Psoas muscle (tissue), 8 donors: ENCODE results near the gene MRPL42. TPM values are rescaled to one million over a fixed set of nuclear protein-coding genes. Genes with fewer than 3 reads are reported as not detected.

Experiments used
- ATAC-seq, 4 donors: fragments of 200-7000 bp; cut with Tn5 transposase; one replicate each; pipeline ENCODE4 v1.9.1; 2020; ENCODE audit warnings: moderate library complexity in 3 of 4, mild to moderate bottlenecking in 2 of 4
- DNase-seq, 2 donors: peaks; one replicate each; pipeline ENCODE4 v3.0.0-alpha.2; 2020
- H3K27ac ChIP-seq: fragments of 200-600 bp; one replicate; pipeline ENCODE4 v1.8.0; 2022
- H3K27me3 ChIP-seq, 3 donors: fragments of 200-600 bp in 1 of 3; one replicate each; pipeline versions ENCODE4 v1.6.1 to v1.8.0; 2013 to 2022; ENCODE audit warnings: low read length in 2 of 3, mild to moderate bottlenecking in 2 of 3, moderate library complexity in 1 of 3; ENCODE audit not compliant: insufficient read depth in 3 of 3
- H3K36me3 ChIP-seq, 2 donors: fragments of 200-600 bp in 1 of 2; one replicate each; pipeline versions ENCODE4 v1.6.1 to v1.8.0; 2013 to 2022; ENCODE audit warnings: low read depth in 1 of 2, mild to moderate bottlenecking in 1 of 2, moderate library complexity in 1 of 2; ENCODE audit not compliant: insufficient read depth in 1 of 2
- H3K4me1 ChIP-seq: fragments of 200-600 bp; one replicate; pipeline ENCODE4 v1.8.0; 2022
- H3K4me3 ChIP-seq: fragments of 200-600 bp; one replicate; pipeline ENCODE4 v1.8.0; 2022; ENCODE audit warnings: mild to moderate bottlenecking
- H3K9me3 ChIP-seq: fragments of 200-600 bp; one replicate; pipeline ENCODE4 v1.8.0; 2022
- CTCF ChIP-seq: fragments of 200-600 bp; IDR thresholded peaks from one replicate; pipeline ENCODE4 v1.8.0; 2022; ENCODE audit warnings: antibody characterized with exemption
- WGBS, 3 donors: extraction: QIAGEN DNeasy Blood & Tissue Kit; methylation state at CpG; one replicate each; pipeline versions ENCODE4 v1.1.6 to v1.1.7; 2013; 5-methylcytosine and 5-hydroxymethylcytosine counted together
- intact Hi-C, 2 donors: fragments of 100-400 bp; cut with DNase I; formaldehyde crosslinking; loops; one replicate each; pipeline versions ENCODE4 v1.11.0 to v1.14.2; 2022
- polyA plus RNA-seq, 3 donors: library from polyadenylated mRNA; stranded (reverse); fragments of 200-250 nt; gene quantifications; one replicate each; pipeline ENCODE4 v1.2.3, GENCODE V29; 2013
- total RNA-seq, 4 donors: library from RNA; stranded (reverse); fragmentation: NEBNext Ultra II Directional in 2 of 4; extraction: Animal tissue kit (Norgen Biotek cat#: 25700) in 2 of 4; gene quantifications; one replicate each; pipeline versions ENCODE4 v1.2.1 to v1.2.4, GENCODE V29; 2021 to 2023
- donor health status: healthy with polysubstance abuse.
- donor health status: DM: no; HTN: no; CAD: no; lungs with moderate emphysema.
- donor health status: Bipolar disorder and iron deficiency.
- donor health status: healthy.
- donor health status: DM: yes; HTN: yes; CAD: no.
- donor health status: DM: no; HTN: no; CAD: no.
- donor health status: DM: no; HTN: no; CAD: no.
- donor health status: DM: yes; HTN: yes; CAD: no.

The MRPL42 gene
- total and polyA plus RNA-seq, 7 donors = 22.7 to 48.3 (median 27.5) TPM

- ATAC-seq = no peak
These were observed 15.7 kb upstream of the MRPL42 start for GRCh38 chr12:93451423-93452158.

GRCh38 chr12:93453633-93454032 lies 13.7 kb upstream of the MRPL42 start:
- Histone ChIP-seq H3K27ac (no peak overlapping the region), H3K9me3 (no peaks in the 10 kb centered on the region), H3K36me3 (no peaks in the 10 kb centered on the region), H3K27me3 (no peaks in the 10 kb centered on the region), H3K4me1 (peaks cover 4% of the 10 kb centered on the region), H3K4me3 (no peak overlapping the region)
- no peak for TF ChIP-seq CTCF
- ATAC-seq = no peak
- DNase-seq = no peak
- 79 to 81% (median 80%) methylated on average over 5 of the region's 5 CpGs for WGBS, 3 donors
- intact Hi-C loops = no loop called here

More at GRCh38 chr12:93451423-93452158, 15.7 kb upstream of the MRPL42 start:
- WGBS, 3 donors = 69 to 82% (median 70%) methylated on average over 3 of the region's 3 CpGs
- Histone ChIP-seq H3K27ac (no peak overlapping the region), H3K4me1 (peaks cover 5% of the 10 kb centered on the region), H3K9me3 (no peaks in the 10 kb centered on the region), H3K4me3 (no peak overlapping the region), H3K36me3 (no peaks in the 10 kb centered on the region), H3K27me3 (no peaks in the 10 kb centered on the region)
- DNase-seq = no peak
- TF ChIP-seq CTCF = no peak
- intact Hi-C loops = no loop called here

GRCh38 chr12:93456077-93456476 lies 11.2 kb upstream of the MRPL42 start:
- DNase-seq (no peak), ATAC-seq (no peak)
- Histone ChIP-seq H3K9me3 (no peaks in the 10 kb centered on the region), H3K4me1 (no peaks in the 10 kb centered on the region), H3K27ac (no peak overlapping the region), H3K4me3 (no peak overlapping the region), H3K36me3 (no peaks in the 10 kb centered on the region), H3K27me3 (no peaks in the 10 kb centered on the region)
- 70 to 78% (median 71%) methylated on average over 2 of the region's 2 CpGs for WGBS, 3 donors
- intact Hi-C loops = no loop called here
- TF ChIP-seq CTCF = no peak

GRCh38 chr12:93459097-93459496 lies 8.2 kb upstream of the MRPL42 start:
- Histone ChIP-seq H3K27ac (no peak overlapping the region), H3K4me1 (no peaks in the 10 kb centered on the region), H3K9me3 (no peaks in the 10 kb centered on the region), H3K27me3 (no peaks in the 10 kb centered on the region), H3K4me3 (no peak overlapping the region), H3K36me3 (no peaks in the 10 kb centered on the region)
- intact Hi-C loops = no loop called here
- WGBS, 3 donors = 93 to 97% (median 95%) methylated on average over 5 of the region's 5 CpGs
- no peak for ATAC-seq
- no peak for DNase-seq
- no peak for TF ChIP-seq CTCF

GRCh38 chr12:93460003-93460402 lies 7.3 kb upstream of the MRPL42 start:
- no peak overlapping the region for H3K27ac ChIP-seq
- H3K9me3 ChIP-seq = no peaks in the 10 kb centered on the region
- no peaks in the 10 kb centered on the region for H3K36me3 ChIP-seq
- H3K4me3 ChIP-seq = no peak overlapping the region
- H3K4me1 ChIP-seq = no peaks in the 10 kb centered on the region
- intact Hi-C loops = no loop called here
- WGBS, 3 donors = 66 to 79% (median 78%) methylated on average over 6 of the region's 6 CpGs
- no peak for DNase-seq
- ATAC-seq = no peak
- no peak for TF ChIP-seq CTCF
- H3K27me3 ChIP-seq = no peaks in the 10 kb centered on the region
